Measurements from ENCODE around the gene TMEM209. TPM values are rescaled to one million over a fixed set of nuclear protein-coding genes. Genes with fewer than 3 reads are reported as not detected.
"Not testable (repeated sequence)": the region's sequence is repeated elsewhere in the genome, so short reads cannot be mapped to it uniquely, and the experiment has no call there.

The TMEM209 gene
- total RNA-seq, 4 donors from 2014 or later: 9.6 to 17.3 (median 12.5) TPM

DNA sequence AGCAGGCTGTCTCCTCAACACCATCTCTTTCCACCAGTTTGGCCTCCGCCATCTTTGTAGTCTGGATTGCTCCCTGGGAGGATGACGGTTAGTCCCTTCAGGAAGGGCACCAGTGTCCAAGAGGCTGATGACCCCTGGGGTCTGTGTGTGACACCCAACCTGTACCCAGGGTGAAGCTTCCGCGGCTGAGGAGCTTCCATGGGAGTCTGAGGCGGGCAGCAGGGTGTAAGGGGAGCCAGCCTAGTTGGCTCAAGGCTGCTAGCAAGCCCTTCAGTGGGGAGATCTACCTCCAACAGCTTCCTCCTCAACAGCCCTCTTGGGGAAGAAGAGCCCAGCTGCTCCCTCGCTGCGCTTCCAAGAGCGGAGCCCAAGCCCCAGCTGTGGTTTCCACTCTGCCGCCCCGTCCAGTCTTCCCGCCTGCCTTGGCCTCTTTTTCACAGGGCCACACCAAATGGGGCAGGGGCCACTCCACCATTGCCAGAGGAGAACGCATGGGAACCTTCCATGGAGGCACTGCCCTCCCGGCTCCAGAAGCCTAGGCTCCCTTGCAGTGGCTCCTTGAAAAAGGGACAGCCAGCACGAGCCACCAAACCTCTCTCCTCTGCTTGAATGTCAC is 57.4 kb downstream of the TMEM209 start:
- H3K4me1 ChIP-seq: peaks cover 0 to 13% (median under 1%) of the 10 kb centered on the region in 4 donors
- no peaks in the 10 kb centered on the region for H3K36me3 ChIP-seq
- 92 to 96% methylated on average over 13 to 14 of the region's 14 CpGs for WGBS, 2 donors
- no peak overlapping the region for H3K4me3 ChIP-seq
- TF ChIP-seq EP300 (IDR thresholded peaks at IDR 0.05) (no peak), POLR2A (IDR thresholded peaks at IDR 0.05) (no peak)
- TF ChIP-seq, protein P1, sequence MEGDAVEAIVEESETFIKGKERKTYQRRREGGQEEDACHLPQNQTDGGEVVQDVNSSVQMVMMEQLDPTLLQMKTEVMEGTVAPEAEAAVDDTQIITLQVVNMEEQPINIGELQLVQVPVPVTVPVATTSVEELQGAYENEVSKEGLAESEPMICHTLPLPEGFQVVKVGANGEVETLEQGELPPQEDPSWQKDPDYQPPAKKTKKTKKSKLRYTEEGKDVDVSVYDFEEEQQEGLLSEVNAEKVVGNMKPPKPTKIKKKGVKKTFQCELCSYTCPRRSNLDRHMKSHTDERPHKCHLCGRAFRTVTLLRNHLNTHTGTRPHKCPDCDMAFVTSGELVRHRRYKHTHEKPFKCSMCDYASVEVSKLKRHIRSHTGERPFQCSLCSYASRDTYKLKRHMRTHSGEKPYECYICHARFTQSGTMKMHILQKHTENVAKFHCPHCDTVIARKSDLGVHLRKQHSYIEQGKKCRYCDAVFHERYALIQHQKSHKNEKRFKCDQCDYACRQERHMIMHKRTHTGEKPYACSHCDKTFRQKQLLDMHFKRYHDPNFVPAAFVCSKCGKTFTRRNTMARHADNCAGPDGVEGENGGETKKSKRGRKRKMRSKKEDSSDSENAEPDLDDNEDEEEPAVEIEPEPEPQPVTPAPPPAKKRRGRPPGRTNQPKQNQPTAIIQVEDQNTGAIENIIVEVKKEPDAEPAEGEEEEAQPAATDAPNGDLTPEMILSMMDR (IDR thresholded peaks at IDR 0.05): no peak
- no peaks in the 10 kb centered on the region for H3K9me3 ChIP-seq
- no peaks in the 10 kb centered on the region for H3K27me3 ChIP-seq
- DNase-seq (ENCODE audit: low spot score in 2 of 2): no peak
- H3K27ac ChIP-seq: no peak overlapping the region

DNA sequence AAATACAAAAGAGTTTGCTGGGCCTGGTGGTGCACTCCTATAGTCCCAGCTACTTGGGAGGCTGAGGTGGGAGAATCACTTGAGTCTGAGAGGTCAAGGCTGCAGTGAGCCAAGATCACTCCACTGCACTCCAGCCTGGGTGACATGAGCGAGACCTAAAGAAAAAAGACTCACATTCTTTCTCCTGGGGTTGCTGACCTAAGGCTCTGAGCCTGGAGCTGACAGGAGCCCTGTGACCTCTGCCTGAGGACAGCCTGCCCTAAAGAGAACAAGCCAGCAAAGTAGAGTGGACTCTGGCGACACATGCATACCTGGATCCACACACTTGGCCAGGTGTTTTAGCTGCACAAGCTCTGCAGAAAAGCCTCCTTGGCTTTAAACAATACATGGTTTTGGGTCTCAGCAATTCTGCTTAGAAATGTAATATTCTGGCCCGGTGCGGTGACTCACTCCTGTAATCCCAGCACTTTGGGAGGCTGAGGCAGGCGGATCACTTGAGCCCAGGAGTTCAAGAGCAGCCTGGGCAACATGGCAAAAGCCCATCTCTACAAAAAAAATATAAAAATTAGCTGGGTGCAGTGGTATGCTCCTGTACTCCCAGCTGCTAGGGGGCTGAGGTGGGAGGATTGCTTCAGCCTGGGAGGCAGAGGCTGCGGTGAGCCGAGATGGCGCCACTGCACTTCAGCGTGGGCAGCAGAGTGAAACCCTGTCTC is 58.4 kb downstream of the TMEM209 start:
- TF ChIP-seq POLR2A (IDR thresholded peaks at IDR 0.05) (no peak), EP300 (IDR thresholded peaks at IDR 0.05) (no peak)
- TF ChIP-seq, protein P1 (IDR thresholded peaks at IDR 0.05): no peak
- H3K27me3 ChIP-seq: no peaks in the 10 kb centered on the region
- peaks cover 0 to 17% (median 2%) of the 10 kb centered on the region in 4 donors for H3K4me1 ChIP-seq
- DNase-seq (ENCODE audit: low spot score in 2 of 2): no peak
- H3K36me3 ChIP-seq: no peaks in the 10 kb centered on the region
- H3K27ac ChIP-seq: no peak overlapping the region
- no peak overlapping the region for H3K4me3 ChIP-seq
- no peaks in the 10 kb centered on the region for H3K9me3 ChIP-seq
- 91 to 94% methylated on average over 8 to 9 of the region's 9 CpGs for WGBS, 2 donors

DNA sequence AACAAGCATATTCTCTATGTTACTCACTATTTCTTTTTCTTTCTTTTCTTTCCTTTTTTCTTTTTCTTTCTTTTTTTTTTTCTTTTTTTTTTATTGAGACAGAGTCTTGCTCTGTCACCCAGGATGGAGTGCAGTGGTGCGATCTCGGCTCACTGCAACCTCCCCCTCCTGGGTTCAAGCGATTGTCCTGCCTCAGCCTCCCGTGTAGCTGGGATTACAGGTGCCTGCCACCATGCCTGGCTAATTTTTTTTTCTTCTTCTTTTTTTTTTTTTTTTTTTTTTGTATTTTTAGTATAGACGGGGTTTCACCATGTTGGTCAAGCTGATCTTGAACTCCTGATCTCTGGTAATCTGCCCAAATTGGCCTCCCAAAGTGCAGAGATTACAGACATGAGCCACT is 59.1 kb downstream of the TMEM209 start:
- not testable (repeated sequence) for H3K9me3 ChIP-seq; H3K4me3 ChIP-seq; DNase-seq (ENCODE audit: low spot score in 2 of 2); H3K36me3 ChIP-seq; H3K27ac ChIP-seq; H3K27me3 ChIP-seq
- 81 to 96% methylated on average over 5 of the region's 5 CpGs for WGBS, 2 donors
- H3K4me1 ChIP-seq: peaks cover 0 to 24% (median 5%) of the 10 kb centered on the region in 4 donors

DNA sequence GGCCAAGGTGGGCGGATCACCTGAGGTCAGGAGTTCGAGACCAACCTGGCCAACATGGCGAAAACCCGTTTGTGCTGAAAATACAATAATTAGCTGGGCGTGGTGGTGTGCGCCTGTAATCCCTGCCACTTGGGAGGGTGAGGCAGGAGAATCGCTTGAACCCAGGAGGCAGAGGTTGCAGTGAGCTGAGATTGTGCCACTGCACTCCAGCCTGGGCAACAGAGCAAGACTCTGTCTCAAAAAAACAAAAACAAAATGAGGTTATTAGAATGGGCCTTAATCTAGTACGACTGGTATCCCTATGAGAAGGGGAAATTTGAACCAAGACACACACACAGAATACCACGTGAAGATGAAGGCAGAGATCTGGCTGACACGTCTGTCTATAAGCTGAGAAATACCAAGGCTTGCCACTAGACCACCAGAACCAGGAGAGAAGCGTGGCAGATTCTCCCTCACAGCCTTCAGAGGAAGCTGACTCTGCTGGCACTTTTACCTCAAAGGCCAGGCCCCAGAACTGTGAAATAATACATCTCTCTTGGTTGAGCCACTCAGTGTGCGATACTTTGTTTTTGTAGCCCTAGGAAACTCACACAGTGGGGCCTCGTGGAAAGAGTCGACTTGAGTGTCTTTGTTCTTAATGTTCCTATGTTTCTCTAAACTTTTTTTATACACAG is 59.6 kb downstream of the TMEM209 start:
- H3K4me1 ChIP-seq: peaks cover 0 to 30% (median 6%) of the 10 kb centered on the region in 4 donors
- H3K9me3 ChIP-seq: no peaks in the 10 kb centered on the region
- no peaks in the 10 kb centered on the region for H3K36me3 ChIP-seq
- no peak overlapping the region for H3K27ac ChIP-seq
- DNase-seq (ENCODE audit: low spot score in 2 of 2): no peak
- H3K27me3 ChIP-seq: no peaks in the 10 kb centered on the region
- no peak for TF ChIP-seq POLR2A (IDR thresholded peaks at IDR 0.05)
- TF ChIP-seq, protein P1 (IDR thresholded peaks at IDR 0.05): no peak
- TF ChIP-seq EP300 (IDR thresholded peaks at IDR 0.05): no peak
- WGBS, 2 donors: 86% methylated on average over 14 of the region's 14 CpGs
- H3K4me3 ChIP-seq: no peak overlapping the region

DNA sequence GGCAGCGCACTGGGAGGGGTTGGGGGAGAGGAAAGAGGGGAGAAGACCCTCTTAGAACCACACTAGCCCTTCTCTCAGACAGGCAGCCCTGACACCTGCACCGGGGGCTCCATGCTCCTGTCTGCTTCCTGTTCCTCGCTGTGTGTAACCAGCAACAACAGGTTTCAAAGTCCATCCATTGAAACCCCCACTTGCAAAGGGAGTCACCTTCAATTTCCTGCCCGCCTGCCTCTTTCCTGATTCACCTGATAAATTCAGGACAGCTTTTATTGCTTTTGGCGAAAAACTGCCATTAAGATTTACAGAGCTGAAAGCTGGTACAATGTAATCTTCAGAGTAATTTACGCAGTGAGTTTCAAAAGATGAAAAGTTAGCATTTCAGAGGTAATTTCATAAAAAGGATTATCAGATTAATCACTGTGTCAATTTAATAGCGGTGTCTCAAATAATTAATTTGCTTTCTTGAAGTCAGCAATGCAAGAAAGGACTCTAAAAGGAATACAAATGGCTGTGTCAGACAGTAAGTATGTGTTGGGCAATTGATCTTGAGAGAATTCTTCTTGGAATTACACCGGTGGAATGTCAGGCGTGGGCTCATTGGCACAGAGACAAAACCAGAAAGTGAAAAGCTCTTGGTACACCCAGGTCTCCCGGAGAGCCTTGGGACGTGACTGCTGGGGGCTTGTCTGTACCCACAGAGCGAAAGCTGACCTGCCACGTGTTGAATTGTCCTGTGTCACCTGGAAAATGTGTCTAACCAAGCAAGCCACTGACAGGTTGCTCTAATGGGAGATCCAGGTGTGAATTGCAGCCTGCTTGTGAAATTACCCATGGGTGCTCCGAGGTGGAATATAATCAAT is 60.7 kb downstream of the TMEM209 start:
- peak overlapping the region in 2 of 4 donors; percentile 1 to 55 for H3K27ac ChIP-seq
- no peak for DNase-seq (ENCODE audit: low spot score in 2 of 2)

More for the DNA sequence above, 60.7 kb downstream of the TMEM209 start:
- Histone ChIP-seq H3K4me1 (peaks cover 0 to 30% (median 6%) of the 10 kb centered on the region in 4 donors), H3K27me3 (no peaks in the 10 kb centered on the region), H3K4me3 (no peak overlapping the region), H3K9me3 (no peaks in the 10 kb centered on the region), H3K36me3 (peaks cover 0 to 3% (median 0%) of the 10 kb centered on the region in 3 donors)
- TF ChIP-seq EP300 (IDR thresholded peaks at IDR 0.05) (no peak), POLR2A (IDR thresholded peaks at IDR 0.05) (no peak)
- TF ChIP-seq, protein P1 (IDR thresholded peaks at IDR 0.05): no peak
- 63 to 66% methylated on average over 14 of the region's 14 CpGs for WGBS, 2 donors
